DOHH2 (cell line): ENCODE measurements around the gene MAGIX.

Experiments used
- EZH2phosphoT487 ChIP-seq: fragments of 200-600 bp; sonication (generic); IDR thresholded peaks from 2 replicates; pipeline ENCODE4 v1.6.1; 2017; ENCODE audit warnings: borderline replicate concordance, mild to moderate bottlenecking, antibody characterized with exemption, low read length, moderate library complexity, mixed read lengths
- TF ChIP-seq, protein P1 (sequence below): fragments of 200-600 bp; sonication (generic); IDR thresholded peaks from one replicate; pipeline ENCODE4 v1.5.1; 2014; ENCODE audit warnings: antibody characterized with exemption, mild to moderate bottlenecking, low read depth, low read length; ENCODE audit not compliant: poor library complexity, severe bottlenecking

DNA sequence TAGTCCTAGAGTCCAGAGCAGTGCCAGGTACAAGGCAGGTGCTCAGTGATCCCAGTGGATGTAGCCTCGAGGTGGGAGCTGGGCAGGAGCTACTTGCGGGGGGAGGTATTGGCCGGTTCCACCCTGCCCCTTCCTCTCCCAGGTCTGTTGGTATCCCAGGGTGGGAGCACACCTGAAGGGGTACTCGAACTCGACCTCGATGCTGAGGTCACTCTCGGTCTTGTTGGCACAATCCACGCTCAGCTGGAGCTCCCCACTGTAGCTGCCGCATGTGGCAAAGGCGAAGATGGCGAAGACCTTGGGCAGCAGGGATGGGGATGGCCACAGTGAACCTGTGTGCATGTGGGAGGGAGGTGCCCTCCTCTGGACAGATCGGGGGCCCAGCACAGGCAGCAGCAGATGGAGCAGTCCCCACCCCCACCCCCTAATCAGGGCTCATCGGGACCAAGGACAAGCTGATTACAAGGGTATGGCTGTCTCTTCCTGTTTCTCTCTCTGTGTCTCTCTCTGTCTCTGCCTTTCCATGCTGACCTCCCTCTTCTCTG lies 35.1 kb downstream of the MAGIX start:
- TF ChIP-seq, protein P1, sequence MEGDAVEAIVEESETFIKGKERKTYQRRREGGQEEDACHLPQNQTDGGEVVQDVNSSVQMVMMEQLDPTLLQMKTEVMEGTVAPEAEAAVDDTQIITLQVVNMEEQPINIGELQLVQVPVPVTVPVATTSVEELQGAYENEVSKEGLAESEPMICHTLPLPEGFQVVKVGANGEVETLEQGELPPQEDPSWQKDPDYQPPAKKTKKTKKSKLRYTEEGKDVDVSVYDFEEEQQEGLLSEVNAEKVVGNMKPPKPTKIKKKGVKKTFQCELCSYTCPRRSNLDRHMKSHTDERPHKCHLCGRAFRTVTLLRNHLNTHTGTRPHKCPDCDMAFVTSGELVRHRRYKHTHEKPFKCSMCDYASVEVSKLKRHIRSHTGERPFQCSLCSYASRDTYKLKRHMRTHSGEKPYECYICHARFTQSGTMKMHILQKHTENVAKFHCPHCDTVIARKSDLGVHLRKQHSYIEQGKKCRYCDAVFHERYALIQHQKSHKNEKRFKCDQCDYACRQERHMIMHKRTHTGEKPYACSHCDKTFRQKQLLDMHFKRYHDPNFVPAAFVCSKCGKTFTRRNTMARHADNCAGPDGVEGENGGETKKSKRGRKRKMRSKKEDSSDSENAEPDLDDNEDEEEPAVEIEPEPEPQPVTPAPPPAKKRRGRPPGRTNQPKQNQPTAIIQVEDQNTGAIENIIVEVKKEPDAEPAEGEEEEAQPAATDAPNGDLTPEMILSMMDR = no peak
- TF ChIP-seq EZH2phosphoT487 = no peak
